Suprapubic skin (tissue), 4 donors: ENCODE measurements around the gene FAM200B. TPM values are rescaled to one million over a fixed set of nuclear protein-coding genes. Genes with fewer than 3 reads are reported as not detected.

Source experiments
- DNase-seq, 2 donors: peaks; one replicate each; pipeline ENCODE4 v3.0.0-alpha.2; 2019; ENCODE audit warnings: low spot score in 2 of 2
- H3K27ac ChIP-seq: fragments of 200-600 bp; sonication (generic); one replicate; pipeline ENCODE4 v1.5.1; 2019
- H3K27me3 ChIP-seq: fragments of 200-600 bp; sonication (generic); one replicate; pipeline ENCODE4 v1.5.1; 2019
- H3K36me3 ChIP-seq: fragments of 200-600 bp; sonication (generic); one replicate; pipeline ENCODE4 v1.5.1; 2019
- H3K4me1 ChIP-seq: fragments of 200-600 bp; sonication (generic); one replicate; pipeline ENCODE4 v1.5.1; 2019
- H3K4me3 ChIP-seq: fragments of 200-600 bp; sonication (generic); one replicate; pipeline ENCODE4 v1.5.1; 2019; ENCODE audit warnings: mild to moderate bottlenecking
- H3K9me3 ChIP-seq: fragments of 200-600 bp; sonication (generic); one replicate; pipeline ENCODE4 v1.5.1; 2019
- EP300 ChIP-seq: sonication (generic); formaldehyde crosslinking; IDR thresholded peaks from one replicate; pipeline ENCODE4 v1.6.1; 2017; ENCODE audit warnings: antibody characterized with exemption
- POLR2A ChIP-seq, 2 donors: fragments of 450-650 bp; IDR thresholded peaks; one replicate each; pipeline ENCODE4 v1.6.1; 2017; ENCODE audit warnings: antibody characterized with exemption in 2 of 2, mild to moderate bottlenecking in 2 of 2, moderate library complexity in 2 of 2
- POLR2AphosphoS5 ChIP-seq, 3 donors: sonication (generic); formaldehyde crosslinking; IDR thresholded peaks; one replicate each; pipeline ENCODE4 v1.6.1; 2017; ENCODE audit warnings: antibody characterized with exemption in 3 of 3
- WGBS: methylation state at CpG from one replicate; pipeline ENCODE4 v1.1.5; 2018; 5-methylcytosine and 5-hydroxymethylcytosine counted together
- total RNA-seq, 4 donors: library from RNA; depleted of rRNA; stranded (reverse); fragments of >200 nt; gene quantifications; one replicate each; pipeline ENCODE4 v1.1.0, GENCODE V29; 2016
- TF ChIP-seq, protein P1 (sequence below), 2 donors: fragments of 200-600 bp in 1 of 2; fragments of 450-650 bp in 1 of 2; sonication (generic) in 1 of 2; IDR thresholded peaks; one replicate each; pipeline ENCODE4 v1.5.1; 2016 to 2019; ENCODE audit warnings: antibody characterized with exemption in 2 of 2, mild to moderate bottlenecking in 1 of 2, moderate library complexity in 1 of 2

FAM200B gene
- total RNA-seq, 4 donors from 2014 or later = 18.6 to 39.0 (median 27.5) TPM

DNA sequence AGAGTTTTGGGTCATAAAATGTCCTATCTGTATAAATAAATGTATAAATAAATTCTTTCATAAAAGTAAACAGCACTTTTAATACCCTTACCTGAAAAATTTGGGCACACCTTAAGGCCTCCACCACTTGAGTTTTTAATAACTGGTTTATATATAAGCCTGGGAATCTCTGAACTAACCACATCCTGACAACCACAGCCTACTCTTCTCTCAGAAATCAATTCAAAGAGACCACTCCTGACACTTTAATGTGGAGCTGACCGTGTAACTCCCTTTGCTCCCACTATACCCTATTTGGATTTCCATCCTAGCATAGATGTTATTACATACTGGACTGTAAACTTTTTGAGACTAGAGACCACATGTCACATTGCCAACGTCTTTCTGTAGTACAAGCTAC, 30.0 kb upstream of the FAM200B start:
- Histone ChIP-seq H3K9me3 (no peaks in the 10 kb centered on the region), H3K27me3 (no peaks in the 10 kb centered on the region), H3K36me3 (no peaks in the 10 kb centered on the region), H3K4me1 (peaks cover 69% of the 10 kb centered on the region), H3K4me3 (no peak overlapping the region), H3K27ac (no peak overlapping the region)
- WGBS = 38% methylated on average over 2 of the region's 2 CpGs
- no peak for TF ChIP-seq POLR2AphosphoS5 (IDR thresholded peaks at IDR 0.05)
- no peak for TF ChIP-seq EP300
- TF ChIP-seq, protein P1, sequence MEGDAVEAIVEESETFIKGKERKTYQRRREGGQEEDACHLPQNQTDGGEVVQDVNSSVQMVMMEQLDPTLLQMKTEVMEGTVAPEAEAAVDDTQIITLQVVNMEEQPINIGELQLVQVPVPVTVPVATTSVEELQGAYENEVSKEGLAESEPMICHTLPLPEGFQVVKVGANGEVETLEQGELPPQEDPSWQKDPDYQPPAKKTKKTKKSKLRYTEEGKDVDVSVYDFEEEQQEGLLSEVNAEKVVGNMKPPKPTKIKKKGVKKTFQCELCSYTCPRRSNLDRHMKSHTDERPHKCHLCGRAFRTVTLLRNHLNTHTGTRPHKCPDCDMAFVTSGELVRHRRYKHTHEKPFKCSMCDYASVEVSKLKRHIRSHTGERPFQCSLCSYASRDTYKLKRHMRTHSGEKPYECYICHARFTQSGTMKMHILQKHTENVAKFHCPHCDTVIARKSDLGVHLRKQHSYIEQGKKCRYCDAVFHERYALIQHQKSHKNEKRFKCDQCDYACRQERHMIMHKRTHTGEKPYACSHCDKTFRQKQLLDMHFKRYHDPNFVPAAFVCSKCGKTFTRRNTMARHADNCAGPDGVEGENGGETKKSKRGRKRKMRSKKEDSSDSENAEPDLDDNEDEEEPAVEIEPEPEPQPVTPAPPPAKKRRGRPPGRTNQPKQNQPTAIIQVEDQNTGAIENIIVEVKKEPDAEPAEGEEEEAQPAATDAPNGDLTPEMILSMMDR (IDR thresholded peaks at IDR 0.05) = no peak
- TF ChIP-seq POLR2A (IDR thresholded peaks at IDR 0.05) = no peak
- no peak for DNase-seq

DNA sequence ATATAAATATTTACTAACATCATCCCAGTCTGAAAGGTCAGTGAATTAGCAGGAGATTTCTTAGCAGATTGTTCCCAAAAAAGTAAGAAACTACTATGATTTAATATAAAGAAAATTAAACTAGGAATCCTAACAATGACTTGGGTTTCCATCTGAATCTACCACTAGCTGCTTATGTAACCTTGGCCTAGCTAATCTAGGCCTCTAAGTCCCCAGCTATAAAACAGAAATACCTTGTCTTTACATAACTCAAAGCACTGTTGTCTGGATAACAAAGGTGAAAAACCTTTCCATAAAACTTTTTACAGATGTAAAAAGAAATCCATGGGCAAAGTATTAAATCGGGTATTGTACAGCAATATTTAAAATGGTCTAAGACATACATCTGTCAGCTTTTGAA, 29.4 kb upstream of the FAM200B start:
- Histone ChIP-seq H3K36me3 (no peaks in the 10 kb centered on the region), H3K4me1 (peaks cover 69% of the 10 kb centered on the region), H3K27me3 (no peaks in the 10 kb centered on the region), H3K27ac (no peak overlapping the region), H3K9me3 (no peaks in the 10 kb centered on the region), H3K4me3 (no peak overlapping the region)
- no peak for TF ChIP-seq POLR2A (IDR thresholded peaks at IDR 0.05)
- TF ChIP-seq POLR2AphosphoS5 (IDR thresholded peaks at IDR 0.05) = no peak
- TF ChIP-seq EP300 = no peak
- TF ChIP-seq, protein P1 (IDR thresholded peaks at IDR 0.05) = no peak
- WGBS = 80% methylated on average over 1 of the region's 1 CpG
- no peak for DNase-seq

DNA sequence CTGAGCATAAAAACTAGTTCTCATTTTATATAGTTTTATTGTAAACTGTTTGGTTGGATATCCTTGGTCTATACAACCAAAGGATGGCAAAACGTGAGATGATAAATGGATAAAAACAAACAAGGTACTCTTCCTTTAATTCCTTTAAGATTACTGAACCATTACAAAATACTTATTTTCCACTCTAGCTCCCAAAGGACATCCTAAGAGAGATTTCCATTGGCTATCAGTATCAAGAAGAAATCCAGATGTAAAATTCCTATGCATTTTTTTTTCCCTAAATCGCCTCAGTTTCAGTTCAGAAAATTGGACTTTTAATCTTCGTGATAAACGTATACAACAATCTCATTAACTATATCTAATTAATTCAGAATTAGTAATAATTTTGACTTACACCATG, 28.8 kb upstream of the FAM200B start:
- peaks cover 66% of the 10 kb centered on the region for H3K4me1 ChIP-seq
- H3K9me3 ChIP-seq = no peaks in the 10 kb centered on the region
- H3K27me3 ChIP-seq = no peaks in the 10 kb centered on the region
- H3K27ac ChIP-seq = peak overlapping the region; percentile 96
- DNase-seq = no peak
- peak overlapping the region; percentile 94 for H3K4me3 ChIP-seq
- no peaks in the 10 kb centered on the region for H3K36me3 ChIP-seq
- no peak for TF ChIP-seq EP300
- TF ChIP-seq, protein P1 (IDR thresholded peaks at IDR 0.05) = no peak
- no peak for TF ChIP-seq POLR2AphosphoS5 (IDR thresholded peaks at IDR 0.05)
- no peak for TF ChIP-seq POLR2A (IDR thresholded peaks at IDR 0.05)
- 30% methylated on average over 4 of the region's 4 CpGs for WGBS

DNA sequence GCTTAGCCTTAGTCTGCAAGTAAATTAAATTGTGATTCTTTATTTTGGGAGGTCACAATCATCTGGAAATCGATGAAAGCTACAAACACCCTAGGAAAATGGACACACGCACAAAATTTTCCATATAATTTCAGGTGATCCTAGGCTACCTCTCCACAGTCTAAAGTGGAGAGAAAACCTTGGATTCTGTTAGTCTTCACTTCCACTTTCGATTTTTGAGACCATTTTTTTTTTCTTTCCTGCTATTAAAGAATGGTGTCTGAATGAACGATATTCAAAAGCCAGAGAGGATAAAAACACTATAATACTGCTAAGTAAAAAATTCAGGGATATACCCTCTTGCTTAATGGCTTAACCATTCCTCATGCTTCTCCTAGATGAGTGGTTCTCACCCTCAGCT, 28.2 kb upstream of the FAM200B start:
- Histone ChIP-seq H3K4me1 (peaks cover 63% of the 10 kb centered on the region), H3K4me3 (peak overlapping the region; percentile 94), H3K36me3 (no peaks in the 10 kb centered on the region), H3K27ac (peak overlapping the region; percentile 96), H3K27me3 (no peaks in the 10 kb centered on the region), H3K9me3 (no peaks in the 10 kb centered on the region)
- 22% methylated on average over 4 of the region's 4 CpGs for WGBS
- DNase-seq = no peak
- TF ChIP-seq POLR2AphosphoS5 (IDR thresholded peaks at IDR 0.05) = no peak
- TF ChIP-seq, protein P1 (IDR thresholded peaks at IDR 0.05) = no peak

DNA sequence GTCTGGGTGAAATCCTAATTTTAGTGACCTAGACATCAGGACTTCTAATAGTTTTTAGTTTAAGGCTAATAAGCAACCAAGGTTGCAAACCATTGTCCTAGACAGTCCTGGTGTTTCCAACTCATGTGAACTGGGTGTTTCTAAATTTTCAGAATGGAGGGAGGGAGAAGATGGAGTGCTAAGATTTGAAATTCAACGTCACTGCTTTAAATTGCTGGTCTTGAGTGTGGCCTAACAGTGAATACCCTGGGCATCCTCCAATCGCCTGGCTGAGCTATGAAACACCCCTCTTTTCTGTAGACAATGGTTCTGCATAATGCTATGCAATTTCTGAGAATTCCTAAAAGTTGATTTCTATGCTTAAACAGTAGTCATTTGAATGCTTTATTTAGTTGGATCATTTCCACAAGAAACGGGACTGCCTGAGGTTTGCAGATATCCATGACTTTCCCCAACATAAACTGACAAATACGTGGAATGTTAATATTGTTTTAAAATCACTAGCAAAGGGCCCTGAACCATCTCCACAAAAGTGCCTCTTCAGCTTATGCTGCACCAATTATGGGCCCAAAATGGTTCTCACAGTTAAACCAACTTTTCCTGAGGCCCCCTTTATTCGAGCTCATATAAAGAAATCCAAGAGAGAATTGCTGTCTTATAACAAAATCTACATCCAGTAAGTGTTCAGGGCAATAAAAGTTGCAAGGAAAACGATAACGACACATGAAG, 27.6 kb upstream of the FAM200B start:
- DNase-seq = no peak
- Histone ChIP-seq H3K36me3 (no peaks in the 10 kb centered on the region), H3K27me3 (no peaks in the 10 kb centered on the region), H3K9me3 (no peaks in the 10 kb centered on the region), H3K27ac (peak overlapping the region; percentile 96), H3K4me1 (peaks cover 59% of the 10 kb centered on the region), H3K4me3 (peak overlapping the region; percentile 94)
- TF ChIP-seq POLR2A (IDR thresholded peaks at IDR 0.05) (no peak), POLR2AphosphoS5 (IDR thresholded peaks at IDR 0.05) (no peak), EP300 (no peak)
- TF ChIP-seq, protein P1 (IDR thresholded peaks at IDR 0.05) = no peak
- 0% methylated on average over 7 of the region's 7 CpGs for WGBS
